Subcutaneous abdominal adipose tissue (tissue), 5 donors: Measurements from ENCODE around the gene LRRC4C.

Experiments
- H3K27ac ChIP-seq: one replicate; pipeline ENCODE4 v1.7.0; 2013; ENCODE audit warnings: low read depth, mild to moderate bottlenecking, inconsistent platforms, low read length, moderate library complexity
- H3K27me3 ChIP-seq, 5 donors: one replicate each; pipeline ENCODE4 v1.7.0; 2013; ENCODE audit warnings: low read length in 5 of 5, inconsistent platforms in 1 of 5; ENCODE audit not compliant: control insufficient read depth in 5 of 5, insufficient read depth in 4 of 5
- H3K36me3 ChIP-seq, 5 donors: one replicate each; pipeline ENCODE4 v1.7.0; 2013; ENCODE audit warnings: low read length in 5 of 5; ENCODE audit not compliant: control insufficient read depth in 5 of 5, insufficient read depth in 5 of 5
- H3K4me1 ChIP-seq, 5 donors: one replicate each; pipeline ENCODE4 v1.7.0; 2013; ENCODE audit warnings: low read length in 5 of 5, mild to moderate bottlenecking in 3 of 5, moderate library complexity in 1 of 5; ENCODE audit not compliant: control insufficient read depth in 5 of 5, insufficient read depth in 5 of 5
- H3K4me3 ChIP-seq, 5 donors: one replicate each; pipeline ENCODE4 v1.7.0; 2013; ENCODE audit warnings: low read length in 5 of 5, low read depth in 1 of 5
- H3K9ac ChIP-seq, 5 donors: one replicate each; pipeline ENCODE4 v1.7.0; 2013; ENCODE audit warnings: low read length in 5 of 5, mild to moderate bottlenecking in 4 of 5, moderate library complexity in 3 of 5
- H3K9me3 ChIP-seq, 5 donors: one replicate each; pipeline ENCODE4 v1.7.0; 2013; ENCODE audit warnings: low read length in 5 of 5; ENCODE audit not compliant: control insufficient read depth in 5 of 5
- donor health status: healthy.
- donor health status: healthy.
- donor health status: healthy.
- donor health status: healthy.
- donor health status: healthy.

The LRRC4C gene

DNA sequence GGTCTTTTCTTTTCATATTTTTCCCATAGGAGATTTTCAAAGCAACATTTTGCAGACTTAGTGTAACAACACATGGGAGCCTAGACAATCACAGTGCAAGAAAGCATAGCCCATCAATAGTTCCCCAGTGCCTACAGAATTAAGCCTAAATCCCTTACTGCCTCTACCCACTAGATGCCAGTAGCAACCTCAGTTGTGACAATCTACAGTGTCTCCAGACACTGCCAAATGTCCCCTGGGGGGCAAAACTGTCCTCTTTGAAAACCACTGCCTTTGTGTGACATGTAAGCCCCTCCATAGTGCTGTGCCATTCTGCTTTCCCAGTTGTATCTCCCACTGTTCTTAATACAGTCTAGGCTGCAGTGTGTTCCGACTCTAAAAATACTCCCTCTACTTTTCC lies 1329.0 kb downstream of the LRRC4C start:
- H3K4me1 ChIP-seq = no peaks in the 10 kb centered on the region
- H3K27ac ChIP-seq = no peak overlapping the region
- H3K9me3 ChIP-seq = no peaks in the 10 kb centered on the region
- no peak overlapping the region for H3K9ac ChIP-seq
- H3K4me3 ChIP-seq = no peak overlapping the region
- no peaks in the 10 kb centered on the region for H3K36me3 ChIP-seq
- H3K27me3 ChIP-seq = no peaks in the 10 kb centered on the region

DNA sequence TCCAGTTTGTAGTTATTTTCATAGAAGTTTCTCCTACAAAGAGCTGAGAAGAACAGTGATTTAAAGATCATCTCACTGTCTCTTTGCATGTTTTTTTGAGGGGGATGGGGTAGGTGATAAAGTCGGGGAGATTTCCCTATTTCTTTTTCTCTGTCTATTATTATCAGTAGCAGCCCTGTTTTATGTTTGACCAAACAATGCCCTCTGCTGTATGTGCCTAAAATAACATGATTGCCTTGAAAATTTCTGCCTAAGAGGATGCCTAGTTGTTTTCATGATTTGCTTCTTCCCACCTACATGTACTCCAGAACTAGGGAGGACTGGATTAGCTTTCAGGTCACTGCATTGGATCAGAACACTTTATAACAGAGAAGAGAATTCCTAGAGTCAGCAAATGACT lies 1330.2 kb downstream of the LRRC4C start:
- Histone ChIP-seq H3K4me3 (no peak overlapping the region), H3K27ac (no peak overlapping the region), H3K9ac (no peak overlapping the region), H3K9me3 (no peaks in the 10 kb centered on the region), H3K4me1 (no peaks in the 10 kb centered on the region), H3K36me3 (no peaks in the 10 kb centered on the region), H3K27me3 (no peaks in the 10 kb centered on the region)

DNA sequence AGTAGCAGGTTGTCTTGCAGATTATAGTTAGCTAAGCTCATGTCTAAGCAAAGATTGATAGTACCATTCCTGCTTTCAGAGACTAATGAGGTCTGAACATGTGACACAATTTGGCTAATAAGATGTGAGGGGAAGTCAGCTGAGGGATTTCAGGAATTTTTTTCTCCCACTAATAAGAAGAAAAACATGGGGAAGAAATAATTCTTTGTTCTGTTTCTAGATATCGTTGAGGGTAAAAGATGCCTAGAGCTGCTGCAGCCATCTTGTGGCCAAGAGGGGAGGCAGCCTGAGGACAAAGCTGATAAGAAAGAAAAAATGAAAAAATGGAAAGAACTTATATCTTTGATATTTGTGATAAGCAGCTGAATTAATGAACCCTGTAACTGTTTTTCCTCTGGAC lies 1334.4 kb downstream of the LRRC4C start:
- no peaks in the 10 kb centered on the region for H3K4me1 ChIP-seq
- H3K27me3 ChIP-seq = no peaks in the 10 kb centered on the region
- H3K27ac ChIP-seq = no peak overlapping the region
- no peak overlapping the region for H3K9ac ChIP-seq
- H3K4me3 ChIP-seq = no peak overlapping the region
- H3K36me3 ChIP-seq = no peaks in the 10 kb centered on the region
- H3K9me3 ChIP-seq = peaks cover 0 to 5% (median 2%) of the 10 kb centered on the region in 5 donors

DNA sequence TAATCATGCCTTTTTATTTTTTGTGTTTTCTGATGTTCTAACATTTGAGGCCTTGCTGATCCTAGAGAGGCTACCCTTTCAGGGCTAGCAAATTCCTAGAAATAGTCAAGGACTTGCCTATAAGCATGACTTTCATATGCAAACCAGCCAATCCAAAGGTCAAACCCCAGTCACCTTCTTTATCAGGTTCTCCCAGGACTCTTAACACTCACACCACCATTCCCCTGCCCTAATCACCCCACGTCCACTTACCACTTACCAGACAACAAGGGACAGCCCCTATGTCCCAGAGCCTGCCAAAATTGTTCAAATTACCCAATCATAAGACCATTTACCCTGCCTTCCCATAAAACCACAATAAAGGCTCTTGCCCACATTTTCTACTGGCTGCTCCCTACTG lies 1339.8 kb downstream of the LRRC4C start:
- no peaks in the 10 kb centered on the region for H3K27me3 ChIP-seq
- H3K4me3 ChIP-seq = no peak overlapping the region
- H3K9ac ChIP-seq = no peak overlapping the region
- no peaks in the 10 kb centered on the region for H3K4me1 ChIP-seq
- H3K9me3 ChIP-seq = peaks cover 0 to 8% (median 3%) of the 10 kb centered on the region in 5 donors
- H3K27ac ChIP-seq = no peak overlapping the region
- no peaks in the 10 kb centered on the region for H3K36me3 ChIP-seq

DNA sequence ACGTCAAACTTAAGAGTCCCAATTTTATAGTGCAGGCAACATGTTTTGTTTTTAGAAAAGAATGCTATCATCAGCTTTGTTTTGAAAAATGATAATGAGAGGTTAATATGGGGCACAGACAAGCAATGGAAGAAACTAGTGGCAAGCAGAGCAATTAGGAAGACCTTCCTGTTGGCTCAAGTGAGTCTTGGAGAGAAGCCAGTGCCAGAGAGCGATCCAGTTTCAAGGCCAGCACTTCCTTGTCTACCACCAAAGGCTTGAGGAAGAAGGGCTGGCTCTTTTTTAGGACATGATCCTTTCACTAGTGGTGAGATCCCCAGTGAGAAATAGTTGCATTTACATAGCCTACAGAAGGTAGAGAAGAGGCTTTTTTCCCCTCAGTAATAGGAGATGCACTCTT lies 1340.7 kb downstream of the LRRC4C start:
- no peak overlapping the region for H3K9ac ChIP-seq
- H3K27ac ChIP-seq = no peak overlapping the region
- H3K9me3 ChIP-seq = peaks cover 0 to 12% (median 3%) of the 10 kb centered on the region in 5 donors

DNA sequence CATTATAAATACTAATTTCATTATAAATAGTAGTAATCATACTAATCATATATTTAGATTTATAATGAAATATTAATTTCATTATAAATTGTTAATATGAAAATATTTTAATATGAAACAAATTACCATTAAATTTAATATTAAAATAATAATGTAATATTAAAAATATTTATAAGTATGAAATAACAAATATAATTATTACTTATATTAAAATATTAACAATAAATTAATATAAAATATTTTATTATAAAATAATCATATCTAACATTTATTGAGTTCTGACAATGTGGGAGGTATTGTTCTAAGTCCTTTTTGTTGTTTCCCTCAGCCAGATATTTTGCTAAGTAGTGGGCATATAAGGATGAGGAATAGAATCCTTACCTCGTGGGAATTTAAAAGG lies 1341.4 kb downstream of the LRRC4C start:
- Histone ChIP-seq H3K27ac (no peak overlapping the region), H3K4me3 (no peak overlapping the region), H3K4me1 (no peaks in the 10 kb centered on the region), H3K9ac (no peak overlapping the region), H3K36me3 (no peaks in the 10 kb centered on the region), H3K27me3 (no peaks in the 10 kb centered on the region), H3K9me3 (peaks cover 0 to 12% (median 0%) of the 10 kb centered on the region in 5 donors)

More for the DNA sequence above, 1340.7 kb downstream of the LRRC4C start:
- Histone ChIP-seq H3K36me3 (no peaks in the 10 kb centered on the region), H3K4me3 (no peak overlapping the region), H3K4me1 (no peaks in the 10 kb centered on the region), H3K27me3 (no peaks in the 10 kb centered on the region)

DNA sequence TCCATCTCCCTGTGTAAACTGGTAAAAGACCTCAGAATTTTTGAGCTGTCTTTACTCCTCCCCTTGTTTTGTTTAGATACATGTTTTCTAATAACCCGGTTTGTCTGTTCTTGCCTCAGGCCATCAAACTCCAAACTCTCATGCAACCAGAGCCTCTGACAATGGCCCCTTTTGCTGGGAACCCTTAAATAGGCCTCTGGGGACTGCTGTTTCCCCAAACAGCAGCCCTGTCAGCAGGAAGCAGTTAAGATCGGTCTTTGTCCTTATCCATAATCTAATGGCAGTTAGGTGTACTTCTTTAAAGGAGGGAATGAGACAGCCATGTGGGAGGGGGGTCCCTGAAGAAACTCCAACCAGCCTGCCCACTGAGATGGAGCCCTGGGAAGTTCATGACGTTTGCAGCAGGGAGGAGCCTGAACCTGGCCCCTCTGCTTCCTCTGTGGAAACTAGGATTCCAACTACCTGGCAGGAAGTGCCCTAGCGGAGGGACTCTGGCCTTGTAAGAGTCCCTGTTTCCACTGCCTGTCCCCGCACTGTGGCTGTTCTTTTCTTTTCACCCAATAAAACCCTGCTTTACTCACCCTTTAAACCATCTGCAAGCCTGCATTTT lies 1354.4 kb downstream of the LRRC4C start:
- no peaks in the 10 kb centered on the region for H3K4me1 ChIP-seq
- H3K27ac ChIP-seq = no peak overlapping the region
- no peaks in the 10 kb centered on the region for H3K27me3 ChIP-seq
- no peaks in the 10 kb centered on the region for H3K36me3 ChIP-seq
- no peak overlapping the region for H3K9ac ChIP-seq
- H3K9me3 ChIP-seq = peaks cover 0 to 7% (median 3%) of the 10 kb centered on the region in 5 donors
- no peak overlapping the region for H3K4me3 ChIP-seq

DNA sequence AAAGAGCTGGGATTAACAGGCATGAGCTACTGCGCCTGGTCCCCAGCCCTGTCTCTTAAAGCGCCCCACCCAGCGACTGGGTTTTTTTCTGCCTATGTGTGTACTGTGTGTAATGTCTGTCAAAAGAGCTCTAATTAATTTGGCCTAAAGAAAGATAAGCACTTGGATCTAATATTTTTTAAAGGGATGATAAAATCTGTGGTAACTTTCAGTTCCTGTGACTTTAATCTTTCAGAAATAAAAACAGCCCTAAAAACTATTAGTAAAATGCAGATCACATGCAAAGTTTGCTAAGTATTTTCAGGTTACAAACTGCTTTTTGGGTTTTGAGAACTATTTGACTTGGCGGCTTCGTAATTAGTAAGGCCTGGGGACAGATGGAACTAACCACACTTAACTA lies 1358.7 kb downstream of the LRRC4C start:
- Histone ChIP-seq H3K36me3 (no peaks in the 10 kb centered on the region), H3K4me3 (no peak overlapping the region), H3K27ac (no peak overlapping the region), H3K27me3 (no peaks in the 10 kb centered on the region), H3K9ac (no peak overlapping the region), H3K4me1 (no peaks in the 10 kb centered on the region), H3K9me3 (peaks cover 0 to 7% (median 3%) of the 10 kb centered on the region in 5 donors)

DNA sequence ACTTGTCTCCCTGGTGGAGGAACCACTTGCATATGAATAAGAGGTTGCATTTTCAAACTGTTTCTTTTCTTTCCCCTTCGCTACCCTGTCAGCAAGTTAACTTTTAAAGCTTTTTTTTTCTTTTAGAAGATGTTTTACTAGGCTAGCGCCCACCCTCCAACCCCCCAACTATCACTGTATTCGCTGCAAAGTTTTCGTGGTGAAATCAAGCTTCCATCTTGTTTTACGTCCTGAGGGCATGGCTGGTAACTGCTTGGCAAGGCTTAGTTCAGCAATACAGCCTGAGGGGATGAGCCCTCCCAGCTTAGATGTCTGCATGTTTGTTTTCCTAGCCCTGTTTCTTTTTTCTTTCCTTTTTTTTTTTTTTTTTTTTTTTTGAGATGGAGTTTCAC lies 1359.3 kb downstream of the LRRC4C start:
- Histone ChIP-seq H3K9me3 (peaks cover 0 to 7% (median 3%) of the 10 kb centered on the region in 5 donors), H3K36me3 (no peaks in the 10 kb centered on the region), H3K27ac (no peak overlapping the region), H3K4me1 (no peaks in the 10 kb centered on the region), H3K9ac (no peak overlapping the region), H3K27me3 (no peaks in the 10 kb centered on the region), H3K4me3 (no peak overlapping the region)

DNA sequence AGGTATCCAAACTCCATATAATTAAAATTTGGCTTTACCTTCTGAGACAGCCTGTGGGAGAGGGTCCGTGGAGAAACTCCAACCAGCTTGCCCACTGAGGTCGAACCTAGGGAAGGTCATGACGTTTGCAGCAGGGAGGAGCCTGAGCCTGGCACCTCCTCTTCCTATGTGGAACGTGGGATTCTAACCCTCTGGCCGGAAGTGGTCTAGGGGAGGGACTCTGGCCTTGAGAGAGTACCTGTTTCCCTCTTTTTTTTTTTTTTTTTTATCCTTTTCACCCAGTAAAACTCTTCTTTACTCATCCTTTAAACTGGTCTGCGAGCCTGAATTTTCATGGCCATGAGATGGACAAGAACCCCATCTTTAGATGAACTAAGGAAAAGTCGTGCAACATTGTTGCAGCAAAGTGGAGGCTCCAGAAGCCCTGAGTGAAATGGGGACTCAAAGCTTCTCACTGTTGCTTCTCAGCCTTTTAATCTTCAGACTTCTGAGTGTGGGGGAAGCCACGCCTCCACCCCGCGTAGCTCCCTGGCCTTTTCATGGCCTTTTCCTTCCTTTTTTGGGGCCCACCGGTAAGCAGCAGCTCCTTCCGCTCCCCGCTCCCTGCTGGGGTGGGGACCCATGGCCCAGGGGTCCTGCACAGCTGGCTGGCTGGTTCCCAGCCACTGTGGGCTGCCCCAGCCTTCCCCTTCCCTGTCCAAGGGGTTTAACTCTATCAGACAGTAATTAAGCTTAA lies 1359.9 kb downstream of the LRRC4C start:
- Histone ChIP-seq H3K9me3 (peaks cover 0 to 7% (median 3%) of the 10 kb centered on the region in 5 donors), H3K4me3 (peak overlapping the region in 1 of 5 donors; percentile 37)

More for the DNA sequence above, 1359.9 kb downstream of the LRRC4C start:
- no peaks in the 10 kb centered on the region for H3K36me3 ChIP-seq
- H3K4me1 ChIP-seq = no peaks in the 10 kb centered on the region
- H3K27me3 ChIP-seq = no peaks in the 10 kb centered on the region
- no peak overlapping the region for H3K27ac ChIP-seq
- H3K9ac ChIP-seq = no peak overlapping the region
